Psoas muscle (tissue), 8 donors: ENCODE results near the gene HMCN1. TPM values are rescaled to one million over a fixed set of nuclear protein-coding genes. Genes with fewer than 3 reads are reported as not detected.

Experiments used
- ATAC-seq, 4 donors: fragments of 200-7000 bp; cut with Tn5 transposase; one replicate each; pipeline ENCODE4 v1.9.1; 2020; ENCODE audit warnings: moderate library complexity in 3 of 4, mild to moderate bottlenecking in 2 of 4
- DNase-seq, 2 donors: peaks; one replicate each; pipeline ENCODE4 v3.0.0-alpha.2; 2020
- H3K27ac ChIP-seq: fragments of 200-600 bp; one replicate; pipeline ENCODE4 v1.8.0; 2022
- H3K27me3 ChIP-seq, 3 donors: fragments of 200-600 bp in 1 of 3; one replicate each; pipeline versions ENCODE4 v1.6.1 to v1.8.0; 2013 to 2022; ENCODE audit warnings: low read length in 2 of 3, mild to moderate bottlenecking in 2 of 3, moderate library complexity in 1 of 3; ENCODE audit not compliant: insufficient read depth in 3 of 3
- H3K36me3 ChIP-seq, 2 donors: fragments of 200-600 bp in 1 of 2; one replicate each; pipeline versions ENCODE4 v1.6.1 to v1.8.0; 2013 to 2022; ENCODE audit warnings: low read depth in 1 of 2, mild to moderate bottlenecking in 1 of 2, moderate library complexity in 1 of 2; ENCODE audit not compliant: insufficient read depth in 1 of 2
- H3K4me1 ChIP-seq: fragments of 200-600 bp; one replicate; pipeline ENCODE4 v1.8.0; 2022
- H3K4me3 ChIP-seq: fragments of 200-600 bp; one replicate; pipeline ENCODE4 v1.8.0; 2022; ENCODE audit warnings: mild to moderate bottlenecking
- H3K9me3 ChIP-seq: fragments of 200-600 bp; one replicate; pipeline ENCODE4 v1.8.0; 2022
- WGBS, 3 donors: extraction: QIAGEN DNeasy Blood & Tissue Kit; methylation state at CpG; one replicate each; pipeline versions ENCODE4 v1.1.6 to v1.1.7; 2013; 5-methylcytosine and 5-hydroxymethylcytosine counted together
- intact Hi-C, 2 donors: fragments of 100-400 bp; cut with DNase I; formaldehyde crosslinking; loops; one replicate each; pipeline versions ENCODE4 v1.11.0 to v1.14.2; 2022
- polyA plus RNA-seq, 3 donors: library from polyadenylated mRNA; stranded (reverse); fragments of 200-250 nt; gene quantifications; one replicate each; pipeline ENCODE4 v1.2.3, GENCODE V29; 2013
- total RNA-seq, 4 donors: library from RNA; stranded (reverse); fragmentation: NEBNext Ultra II Directional in 2 of 4; extraction: Animal tissue kit (Norgen Biotek cat#: 25700) in 2 of 4; gene quantifications; one replicate each; pipeline versions ENCODE4 v1.2.1 to v1.2.4, GENCODE V29; 2021 to 2023
- TF ChIP-seq, protein P1 (sequence below): fragments of 200-600 bp; IDR thresholded peaks from one replicate; pipeline ENCODE4 v1.8.0; 2022; ENCODE audit warnings: antibody characterized with exemption
- donor health status: healthy with polysubstance abuse.
- donor health status: DM: no; HTN: no; CAD: no; lungs with moderate emphysema.
- donor health status: Bipolar disorder and iron deficiency.
- donor health status: healthy.
- donor health status: DM: yes; HTN: yes; CAD: no.
- donor health status: DM: no; HTN: no; CAD: no.
- donor health status: DM: no; HTN: no; CAD: no.
- donor health status: DM: yes; HTN: yes; CAD: no.

HMCN1 gene
- total and polyA plus RNA-seq, 7 donors, result 1.3 to 6.5 (median 1.8) TPM

DNA sequence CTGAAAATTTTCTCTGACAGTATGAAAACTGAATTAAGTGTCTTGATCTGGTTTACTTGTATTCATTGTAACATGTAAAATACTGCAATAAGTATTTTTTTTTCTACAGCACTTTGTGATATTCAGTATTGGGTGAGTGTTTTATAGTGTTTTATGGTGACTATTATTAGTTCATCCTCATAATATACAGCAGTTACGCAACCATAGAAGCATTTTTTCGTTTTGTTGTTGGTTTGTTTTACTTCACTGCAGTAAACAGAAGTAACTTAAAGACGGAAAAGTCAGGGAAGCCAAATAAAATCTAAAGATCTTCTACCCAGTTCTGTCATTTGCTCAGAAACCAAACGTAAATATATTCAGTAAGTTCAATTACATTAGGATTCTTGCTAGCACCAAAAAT, 390.8 kb downstream of the HMCN1 start:
- no peaks in the 10 kb centered on the region for H3K4me1 ChIP-seq
- TF ChIP-seq, protein P1, sequence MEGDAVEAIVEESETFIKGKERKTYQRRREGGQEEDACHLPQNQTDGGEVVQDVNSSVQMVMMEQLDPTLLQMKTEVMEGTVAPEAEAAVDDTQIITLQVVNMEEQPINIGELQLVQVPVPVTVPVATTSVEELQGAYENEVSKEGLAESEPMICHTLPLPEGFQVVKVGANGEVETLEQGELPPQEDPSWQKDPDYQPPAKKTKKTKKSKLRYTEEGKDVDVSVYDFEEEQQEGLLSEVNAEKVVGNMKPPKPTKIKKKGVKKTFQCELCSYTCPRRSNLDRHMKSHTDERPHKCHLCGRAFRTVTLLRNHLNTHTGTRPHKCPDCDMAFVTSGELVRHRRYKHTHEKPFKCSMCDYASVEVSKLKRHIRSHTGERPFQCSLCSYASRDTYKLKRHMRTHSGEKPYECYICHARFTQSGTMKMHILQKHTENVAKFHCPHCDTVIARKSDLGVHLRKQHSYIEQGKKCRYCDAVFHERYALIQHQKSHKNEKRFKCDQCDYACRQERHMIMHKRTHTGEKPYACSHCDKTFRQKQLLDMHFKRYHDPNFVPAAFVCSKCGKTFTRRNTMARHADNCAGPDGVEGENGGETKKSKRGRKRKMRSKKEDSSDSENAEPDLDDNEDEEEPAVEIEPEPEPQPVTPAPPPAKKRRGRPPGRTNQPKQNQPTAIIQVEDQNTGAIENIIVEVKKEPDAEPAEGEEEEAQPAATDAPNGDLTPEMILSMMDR, result no peak
- no peaks in the 10 kb centered on the region for H3K9me3 ChIP-seq
- H3K27me3 ChIP-seq, result no peaks in the 10 kb centered on the region
- DNase-seq (no peak), ATAC-seq (no peak)
- no peak overlapping the region for H3K4me3 ChIP-seq
- no peaks in the 10 kb centered on the region for H3K36me3 ChIP-seq
- 86 to 93% (median 88%) methylated on average over 4 of the region's 4 CpGs for WGBS, 3 donors
- intact Hi-C loops, result no loop called here
- no peak overlapping the region for H3K27ac ChIP-seq

DNA sequence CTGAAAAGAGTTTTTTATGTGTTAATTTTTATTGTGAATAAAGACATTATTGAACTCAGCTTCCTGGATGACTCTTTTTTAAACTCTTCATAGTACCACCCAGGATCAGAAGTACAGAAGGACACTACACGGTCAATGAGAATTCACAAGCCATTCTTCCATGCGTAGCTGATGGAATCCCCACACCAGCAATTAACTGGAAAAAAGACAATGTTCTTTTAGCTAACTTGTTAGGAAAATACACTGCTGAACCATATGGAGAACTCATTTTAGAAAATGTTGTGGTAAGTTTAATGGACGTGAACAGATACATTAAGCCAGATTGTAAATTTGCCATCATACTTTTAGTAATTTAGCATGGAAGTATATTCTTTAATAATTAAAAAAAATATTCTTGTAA, 391.3 kb downstream of the HMCN1 start:
- H3K27me3 ChIP-seq, result no peaks in the 10 kb centered on the region
- intact Hi-C loops, result no loop called here
- TF ChIP-seq, protein P1, result no peak
- ATAC-seq (no peak), DNase-seq (no peak)
- WGBS, 3 donors, result 58 to 67% (median 59%) methylated on average over 3 of the region's 3 CpGs
- H3K27ac ChIP-seq, result no peak overlapping the region
- no peaks in the 10 kb centered on the region for H3K4me1 ChIP-seq
- no peaks in the 10 kb centered on the region for H3K36me3 ChIP-seq
- no peaks in the 10 kb centered on the region for H3K9me3 ChIP-seq
- H3K4me3 ChIP-seq, result no peak overlapping the region

DNA sequence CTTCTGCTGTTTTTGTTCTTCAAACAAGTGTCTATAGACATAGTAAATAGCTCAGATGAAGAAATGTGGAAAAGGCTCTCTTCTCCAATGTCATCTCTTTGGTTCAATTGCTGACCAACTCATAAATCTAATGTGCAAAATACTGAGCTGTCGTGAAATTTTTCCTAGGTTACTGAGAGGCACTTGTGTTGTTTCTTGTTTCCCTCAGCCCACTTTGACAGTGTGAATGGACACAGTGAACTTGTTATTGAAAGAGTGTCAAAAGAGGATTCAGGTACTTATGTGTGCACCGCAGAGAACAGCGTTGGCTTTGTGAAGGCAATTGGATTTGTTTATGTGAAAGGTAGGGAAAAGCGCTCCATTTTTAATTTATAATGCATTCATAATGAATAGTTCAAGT, 395.6 kb downstream of the HMCN1 start:
- Histone ChIP-seq H3K9me3 (no peaks in the 10 kb centered on the region), H3K27me3 (no peaks in the 10 kb centered on the region), H3K36me3 (no peaks in the 10 kb centered on the region), H3K4me3 (no peak overlapping the region), H3K4me1 (no peaks in the 10 kb centered on the region), H3K27ac (no peak overlapping the region)
- ATAC-seq (no peak), DNase-seq (no peak)
- WGBS, 3 donors, result 81 to 88% (median 86%) methylated on average over 4 of the region's 4 CpGs
- TF ChIP-seq, protein P1, result no peak
- intact Hi-C loops, result no loop called here

DNA sequence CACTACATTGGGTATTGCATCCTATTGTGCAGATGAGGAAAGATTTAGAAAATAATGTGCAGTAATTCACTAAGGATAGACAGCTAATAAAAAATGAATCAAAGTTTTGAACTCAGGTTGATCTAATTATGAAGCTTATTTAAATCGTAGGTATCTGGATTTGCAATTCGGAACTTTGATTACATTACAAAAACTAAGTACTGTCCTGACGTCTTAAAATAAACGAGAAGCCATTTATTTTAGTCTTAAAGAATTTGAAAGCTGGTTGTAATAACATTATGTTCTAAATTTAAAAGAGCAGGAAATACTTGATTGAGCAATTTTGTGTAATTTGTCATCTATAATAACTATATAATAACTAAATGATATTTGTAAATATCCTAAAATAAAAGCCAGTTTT, 404.9 kb downstream of the HMCN1 start:
- no peaks in the 10 kb centered on the region for H3K27me3 ChIP-seq
- H3K36me3 ChIP-seq, result no peaks in the 10 kb centered on the region
- H3K4me3 ChIP-seq, result no peak overlapping the region
- H3K9me3 ChIP-seq, result no peaks in the 10 kb centered on the region
- H3K4me1 ChIP-seq, result no peaks in the 10 kb centered on the region
- ATAC-seq, result no peak
- intact Hi-C loops, result no loop called here
- TF ChIP-seq, protein P1, result no peak
- WGBS, 3 donors, result 76 to 82% (median 80%) methylated on average over 4 of the region's 4 CpGs
- no peak overlapping the region for H3K27ac ChIP-seq
- DNase-seq, result no peak

DNA sequence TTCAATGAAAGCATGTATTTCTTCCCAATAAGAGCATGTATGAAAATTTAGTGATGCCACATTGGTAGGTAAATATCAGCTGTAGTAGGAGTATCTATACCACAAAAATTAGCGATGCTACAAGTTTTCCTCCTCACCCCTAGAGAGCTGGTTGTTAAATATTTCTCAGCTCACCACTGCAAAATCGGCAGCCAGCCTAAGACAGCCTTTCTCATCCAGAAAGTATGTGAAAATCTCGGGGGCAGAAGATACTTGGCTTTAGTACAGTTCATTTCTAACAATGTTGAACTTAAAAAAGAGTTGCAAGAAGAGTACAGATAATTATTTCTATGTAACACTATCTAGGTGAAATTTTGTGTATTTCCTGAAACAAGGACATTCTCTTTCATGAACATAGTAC, 405.5 kb downstream of the HMCN1 start:
- intact Hi-C loops, result no loop called here
- Histone ChIP-seq H3K4me3 (no peak overlapping the region), H3K4me1 (no peaks in the 10 kb centered on the region), H3K36me3 (no peaks in the 10 kb centered on the region), H3K9me3 (no peaks in the 10 kb centered on the region), H3K27ac (no peak overlapping the region), H3K27me3 (no peaks in the 10 kb centered on the region)
- TF ChIP-seq, protein P1, result no peak
- ATAC-seq, result no peak
- no peak for DNase-seq
- WGBS, 3 donors, result 44 to 47% (median 46%) methylated on average over 3 of the region's 3 CpGs
